IMR-90 (cell line): ENCODE results near the gene ANK3. TPM values are rescaled to one million over a fixed set of nuclear protein-coding genes. Genes with fewer than 3 reads are reported as not detected.

Source experiments
- ATAC-seq: fragments of 200-7000 bp; cut with Tn5 transposase; 2 replicates; pipeline ENCODE4 v1.9.1; 2020; ENCODE audit warnings: low read depth, mild to moderate bottlenecking, moderate library complexity
- BruUV-seq: library from RNA; stranded (reverse); fragments of 400-500 nt; replicated peaks from 2 replicates; lab custom pipeline; 2021; lab: Mats Ljungman, UMichigan
- CTCF ChIA-PET: fragments of 300-600 bp; formaldehyde crosslinking; extraction: SDS; loops from one replicate; lab custom pipeline; 2021; ENCODE audit warnings: antibody characterized with exemption; lab: Yijun Ruan, JAX
- POLR2A ChIA-PET: fragments of 300-600 bp; sonication (Branson Sonifier 250); formaldehyde crosslinking; loops from one replicate; lab custom pipeline; 2022; ENCODE audit warnings: antibody characterized with exemption; ENCODE audit not compliant: unreplicated experiment; lab: Charles Lee
- DNase-seq: peaks from one replicate; pipeline ENCODE4 v3.0.0; 2013
- H2AFZ ChIP-seq: replicated peaks from 2 replicates; pipeline ENCODE3; 2013; ENCODE audit warnings: low read length, mild to moderate bottlenecking; ENCODE audit not compliant: poor library complexity
- H2AK5ac ChIP-seq: 2 replicates; pipeline ENCODE4 v1.6.1; 2013; ENCODE audit warnings: low read depth, low read length, inconsistent platforms
- H2AK9ac ChIP-seq: replicated peaks from 2 replicates; pipeline ENCODE3; 2013; ENCODE audit warnings: mild to moderate bottlenecking, low read depth, low read length, moderate library complexity; ENCODE audit not compliant: poor library complexity
- H2BK120ac ChIP-seq: 2 replicates; pipeline ENCODE4 v1.6.1; 2013; ENCODE audit warnings: low read depth, low read length, inconsistent platforms
- H2BK15ac ChIP-seq: 3 replicates; pipeline ENCODE4 v1.6.1; 2013; ENCODE audit warnings: low read depth, low read length, inconsistent platforms
- H2BK20ac ChIP-seq: 2 replicates; pipeline ENCODE4 v1.6.1; 2013; ENCODE audit warnings: low read depth, mild to moderate bottlenecking, inconsistent platforms, low read length, moderate library complexity
- H2BK5ac ChIP-seq: 2 replicates; pipeline ENCODE4 v1.6.1; 2013; ENCODE audit warnings: mild to moderate bottlenecking, low read depth, low read length, inconsistent platforms; ENCODE audit not compliant: poor library complexity, severe bottlenecking
- H3K14ac ChIP-seq: replicated peaks from 2 replicates; pipeline ENCODE4 v1.6.1; 2013; ENCODE audit warnings: low read depth, low read length, inconsistent platforms
- H3K18ac ChIP-seq: 2 replicates; pipeline ENCODE4 v1.6.1; 2013; ENCODE audit warnings: low read depth, low read length, control low read depth
- H3K23ac ChIP-seq: 2 replicates; pipeline ENCODE4 v1.6.1; 2013; ENCODE audit warnings: low read depth, low read length, inconsistent platforms
- H3K27ac ChIP-seq: 2 replicates; pipeline ENCODE4 v1.5.1; 2013; ENCODE audit warnings: mild to moderate bottlenecking, control low read depth, low read length; ENCODE audit not compliant: insufficient read depth
- H3K27me3 ChIP-seq: 2 replicates; pipeline ENCODE4 v1.6.1; 2013; ENCODE audit warnings: low read length; ENCODE audit not compliant: control insufficient read depth, insufficient read depth
- H3K36me3 ChIP-seq: 2 replicates; pipeline ENCODE4 v1.6.1; 2013; ENCODE audit warnings: low read length, mixed read lengths; ENCODE audit not compliant: control insufficient read depth, insufficient read depth
- H3K4ac ChIP-seq: 2 replicates; pipeline ENCODE4 v1.6.1; 2013; ENCODE audit warnings: low read depth, low read length, inconsistent platforms
- H3K4me1 ChIP-seq: 2 replicates; pipeline ENCODE4 v1.6.1; 2013; ENCODE audit warnings: low read length, mixed read lengths; ENCODE audit not compliant: control insufficient read depth, insufficient read depth
- H3K4me2 ChIP-seq: 2 replicates; pipeline ENCODE4 v1.6.1; 2013; ENCODE audit warnings: low read depth, mild to moderate bottlenecking, control low read depth, low read length, moderate library complexity
- H3K4me3 ChIP-seq: 2 replicates; pipeline ENCODE4 v1.5.1; 2013; ENCODE audit warnings: low read depth, mild to moderate bottlenecking, control low read depth, low read length, moderate library complexity; ENCODE audit not compliant: insufficient read depth
- H3K56ac ChIP-seq: 2 replicates; pipeline ENCODE4 v1.6.1; 2013; ENCODE audit warnings: low read length, inconsistent platforms; ENCODE audit not compliant: insufficient read depth; ENCODE audit errors: extremely low read depth
- H3K79me1 ChIP-seq, 2 experiments: 2 replicates each; pipeline ENCODE4 v1.6.1; 2013; ENCODE audit warnings: low read length in 2 of 2, inconsistent platforms in 1 of 2, low read depth in 1 of 2
- H3K9ac ChIP-seq: 2 replicates; pipeline ENCODE4 v1.6.1; 2013; ENCODE audit warnings: low read depth, low read length, control low read depth
- H3K9me1 ChIP-seq: 2 replicates; pipeline ENCODE4 v1.6.1; 2013; ENCODE audit warnings: low read length, inconsistent platforms; ENCODE audit not compliant: insufficient read depth
- H3K9me3 ChIP-seq: 2 replicates; pipeline ENCODE4 v1.6.1; 2013; ENCODE audit warnings: low read length; ENCODE audit not compliant: control insufficient read depth, insufficient read depth
- H4K20me1 ChIP-seq: 2 replicates; pipeline ENCODE4 v1.6.1; 2013; ENCODE audit warnings: low read length, inconsistent platforms; ENCODE audit not compliant: insufficient read depth
- H4K5ac ChIP-seq: 2 replicates; pipeline ENCODE4 v1.6.1; 2013; ENCODE audit warnings: mild to moderate bottlenecking, low read depth, low read length, control low read depth
- H4K8ac ChIP-seq, 2 experiments: 2 replicates each; pipeline ENCODE4 v1.6.1; 2013; ENCODE audit warnings: low read depth in 2 of 2, low read length in 2 of 2, control low read depth in 1 of 2, inconsistent platforms in 1 of 2
- H4K91ac ChIP-seq: 2 replicates; pipeline ENCODE4 v1.6.1; 2013; ENCODE audit warnings: low read depth, low read length, inconsistent platforms; ENCODE audit not compliant: insufficient read depth
- CEBPB ChIP-seq: IDR thresholded peaks from 2 replicates; pipeline ENCODE4 v1.6.1; 2012; ENCODE audit warnings: low read depth, low read length, improper control_type of control experiment
- CHD1 ChIP-seq: IDR thresholded peaks from 2 replicates; pipeline ENCODE4 v1.6.1; 2012; ENCODE audit warnings: low read depth, low read length, improper control_type of control experiment
- ELK1 ChIP-seq: fragments of 150-350 bp; IDR thresholded peaks from 2 replicates; pipeline ENCODE4 v1.6.1; 2016; ENCODE audit warnings: low read depth, mild to moderate bottlenecking, low read length, moderate library complexity, borderline replicate concordance
- NFE2L2 ChIP-seq: fragments of 150-350 bp; IDR thresholded peaks from 2 replicates; pipeline ENCODE4 v1.6.1; 2016; ENCODE audit warnings: low read depth, mild to moderate bottlenecking, low read length
- POLR2A ChIP-seq: IDR thresholded peaks from 2 replicates; pipeline ENCODE4 v1.6.1; 2012; ENCODE audit warnings: mild to moderate bottlenecking, low read depth, low read length
- RAD21 ChIP-seq: IDR thresholded peaks from 2 replicates; pipeline ENCODE4 v1.6.1; 2012; ENCODE audit warnings: low read length, improper control_type of control experiment
- RFX5 ChIP-seq: IDR thresholded peaks from 2 replicates; pipeline ENCODE4 v1.8.0; 2012; ENCODE audit warnings: low read depth, mild to moderate bottlenecking, low read length, moderate library complexity
- WGBS, 2 experiments: methylation state at CpG; one replicate each; pipeline versions ENCODE4 v1.1.5 to v1.1.7; 2013; ENCODE audit warnings: missing lambda C conversion rate in 2 of 2; ENCODE audit not compliant: insufficient read length in 1 of 2; ENCODE audit errors: extremely low coverage in 2 of 2; 5-methylcytosine and 5-hydroxymethylcytosine counted together
- dilution Hi-C: fragments of 300-500 bp; cut with HindIII; formaldehyde crosslinking; loops from one replicate; pipeline ENCODE4 v1.14.3; 2018; ENCODE audit warnings: low sequenced_read_pairs; ENCODE audit not compliant: unreplicated experiment
- in situ Hi-C: fragments of 300-500 bp; cut with MboI; formaldehyde crosslinking; loops from 3 replicates; pipeline ENCODE4 v1.14.3; 2019; ENCODE audit warnings: low sequenced_read_pairs, inconsistent platforms, mixed read lengths
- intact Hi-C: fragments of 100-400 bp; cut with micrococcal nuclease; formaldehyde crosslinking; loops from 2 replicates; pipeline ENCODE4 v1.10.0; 2022
- polyA plus RNA-seq, 3 experiments: library from polyadenylated mRNA; depleted of rRNA; stranded (reverse); fragments of >200 nt; gene quantifications; 2 replicates each; pipeline ENCODE4 v1.2.3, GENCODE V29; 2012; ENCODE audit warnings: low replicate concordance in 1 of 3
- total RNA-seq: library from RNA; depleted of rRNA; stranded (reverse); fragments of >200 nt; gene quantifications from 2 replicates; pipeline ENCODE4 v1.2.3, GENCODE V29; 2012

Gene ANK3
- total and polyA plus RNA-seq, 2 of the 4 experiments (the other 2 are of a cell fraction): 0.63 to 1.8 TPM

GRCh38 chr10:60376221-60377041 lies 13.2 kb downstream of the ANK3 start:
- H3K9me1 ChIP-seq: no peaks in the 10 kb centered on the region
- no peak overlapping the region for H3K18ac ChIP-seq
- no peak overlapping the region for H2AK9ac ChIP-seq
- no peaks in the 10 kb centered on the region for H3K9me3 ChIP-seq
- ChIA-PET CTCF (interaction anchor here (1.1 kb wide), 1 partner anchor 57 kb away, joined by 3 read pairs; no protein-coding TSS in a partner anchor), POLR2A (no interaction called here)
- no peak overlapping the region for H3K4me2 ChIP-seq
- no peaks in the 10 kb centered on the region for H4K20me1 ChIP-seq
- no peak for TF ChIP-seq NFE2L2
- TF ChIP-seq POLR2A: no peak
- no peak for TF ChIP-seq RFX5
- TF ChIP-seq RAD21: no peak
- TF ChIP-seq CEBPB: no peak
- TF ChIP-seq CHD1: no peak
- TF ChIP-seq ELK1: no peak
- WGBS, 2 experiments: 100% methylated on average over 1 of the region's 6 CpGs; no CpG with 5 or more reads in 1 of the 2 experiments
- no peak overlapping the region for H2BK20ac ChIP-seq
- no peak overlapping the region for H3K23ac ChIP-seq
- no peak overlapping the region for H4K8ac ChIP-seq
- H3K14ac ChIP-seq: no peak overlapping the region
- H2AFZ ChIP-seq: no peak overlapping the region
- dilution Hi-C loops: no loop called here
- no peak overlapping the region for H3K4me3 ChIP-seq
- no peak overlapping the region for H3K27ac ChIP-seq
- no peak overlapping the region for H2BK5ac ChIP-seq
- no peaks in the 10 kb centered on the region for H3K4me1 ChIP-seq
- in situ Hi-C loops: no loop called here
- no peaks in the 10 kb centered on the region for H3K27me3 ChIP-seq
- intact Hi-C loops: no loop called here
- BruUV-seq: no TSS peak
- no peak for ATAC-seq
- no peaks in the 10 kb centered on the region for H3K79me1 ChIP-seq
- no peaks in the 10 kb centered on the region for H3K36me3 ChIP-seq
- H4K91ac ChIP-seq: no peak overlapping the region
- H4K5ac ChIP-seq: no peak overlapping the region
- H2AK5ac ChIP-seq: no peak overlapping the region; the same call in 1 of the 2 replicates
- H2BK120ac ChIP-seq: no peak overlapping the region
- H3K9ac ChIP-seq: no peak overlapping the region
- no peak for DNase-seq
- no peak overlapping the region for H3K56ac ChIP-seq
- H3K4ac ChIP-seq: 0 out of 2 replicates have a peak overlapping the region, but pooled peaks have one; percentile 54
- no peak overlapping the region for H2BK15ac ChIP-seq
